Measurements from ENCODE around the gene TEAD3. TPM values are rescaled to one million over a fixed set of nuclear protein-coding genes. Genes with fewer than 3 reads are reported as not detected.

The TEAD3 gene
- total RNA-seq, 1 experiment from 2014 or later, result 10.7 TPM

DNA sequence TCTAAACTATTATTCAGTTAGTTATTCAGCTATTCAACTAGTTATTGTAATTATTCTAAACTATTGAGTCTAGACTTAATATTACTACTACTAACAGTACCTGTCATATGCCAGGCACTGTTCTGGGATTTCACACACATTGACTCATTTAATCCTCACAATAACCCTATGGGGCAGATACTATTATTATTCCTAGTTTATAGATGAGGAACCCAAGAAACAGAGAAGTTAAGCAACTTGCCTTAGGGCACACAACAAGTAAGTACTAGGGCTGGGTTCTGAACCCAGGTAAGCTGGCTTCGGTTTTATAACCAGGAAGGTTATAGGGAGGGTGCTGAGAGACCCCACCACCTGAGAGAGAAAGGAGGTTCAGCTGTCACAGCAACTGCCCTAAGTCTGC lies 7.8 kb downstream of the TEAD3 start:
- TF ChIP-seq SIN3A (IDR thresholded peaks at IDR 0.05; ENCODE audit: borderline replicate concordance, insufficient read depth, low read depth, low read length) (no peak), POLR2AphosphoS5 (IDR thresholded peaks at IDR 0.05; ENCODE audit: low read depth, low read length) (no peak), TCF7L2 (IDR thresholded peaks at IDR 0.05; ENCODE audit: low read depth, low read length) (no peak), REST (IDR thresholded peaks at IDR 0.05; ENCODE audit: insufficient read depth in 1 of 2, low read depth in 2 of 2, low read length in 1 of 2) (no peak)
- TF ChIP-seq, protein P1, sequence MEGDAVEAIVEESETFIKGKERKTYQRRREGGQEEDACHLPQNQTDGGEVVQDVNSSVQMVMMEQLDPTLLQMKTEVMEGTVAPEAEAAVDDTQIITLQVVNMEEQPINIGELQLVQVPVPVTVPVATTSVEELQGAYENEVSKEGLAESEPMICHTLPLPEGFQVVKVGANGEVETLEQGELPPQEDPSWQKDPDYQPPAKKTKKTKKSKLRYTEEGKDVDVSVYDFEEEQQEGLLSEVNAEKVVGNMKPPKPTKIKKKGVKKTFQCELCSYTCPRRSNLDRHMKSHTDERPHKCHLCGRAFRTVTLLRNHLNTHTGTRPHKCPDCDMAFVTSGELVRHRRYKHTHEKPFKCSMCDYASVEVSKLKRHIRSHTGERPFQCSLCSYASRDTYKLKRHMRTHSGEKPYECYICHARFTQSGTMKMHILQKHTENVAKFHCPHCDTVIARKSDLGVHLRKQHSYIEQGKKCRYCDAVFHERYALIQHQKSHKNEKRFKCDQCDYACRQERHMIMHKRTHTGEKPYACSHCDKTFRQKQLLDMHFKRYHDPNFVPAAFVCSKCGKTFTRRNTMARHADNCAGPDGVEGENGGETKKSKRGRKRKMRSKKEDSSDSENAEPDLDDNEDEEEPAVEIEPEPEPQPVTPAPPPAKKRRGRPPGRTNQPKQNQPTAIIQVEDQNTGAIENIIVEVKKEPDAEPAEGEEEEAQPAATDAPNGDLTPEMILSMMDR (IDR thresholded peaks at IDR 0.05), result no peak
- intact Hi-C loops (cut with micrococcal nuclease; ENCODE audit: unreplicated experiment), result no loop called here
- Histone ChIP-seq H3K9me3 (ENCODE audit: control insufficient read depth, insufficient read depth, low read depth, low read length) (no peaks in the 10 kb centered on the region), H3K36me3 (ENCODE audit: control insufficient read depth, insufficient read depth, low read length) (no peaks in the 10 kb centered on the region), H3K27ac (ENCODE audit: low read length) (no peak overlapping the region), H3K4me1 (ENCODE audit: control insufficient read depth, insufficient read depth, low read length) (peaks cover 36% of the 10 kb centered on the region), H3K4me3 (ENCODE audit: low read depth in 2 of 2, low read length in 2 of 2) (no peak overlapping the region), H3K27me3 (ENCODE audit: control insufficient read depth, insufficient read depth, low read length) (no peaks in the 10 kb centered on the region)
- ChIA-PET POLR2A (no interaction called here), CTCF (no interaction called here)
- no TSS peak for BruUV-seq (replicated peaks)
- in situ Hi-C loops (cut with HindIII; ENCODE audit: low pct_unique_long_range_greater_than_20kb, low sequenced_read_pairs), result no loop called here
- DNase-seq (ENCODE audit: low read depth, low spot score) (no peak), ATAC-seq (no peak)

DNA sequence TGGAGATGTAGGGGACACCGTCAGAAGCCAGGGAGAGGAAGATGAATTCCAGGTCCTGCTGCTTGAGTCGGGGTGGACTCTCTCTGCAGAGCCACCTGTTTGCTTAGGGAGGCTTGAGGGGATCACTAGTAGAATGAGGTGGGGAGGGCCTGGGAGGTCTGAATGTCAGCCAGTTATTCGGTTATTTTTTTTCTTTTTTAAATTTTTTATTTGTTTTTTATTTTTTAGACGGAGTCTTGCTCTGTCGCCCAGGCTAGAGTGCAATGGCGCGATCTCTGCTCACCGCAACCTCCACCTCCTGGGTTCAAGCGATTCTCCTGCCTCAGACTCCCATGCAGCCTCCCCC lies 8.4 kb downstream of the TEAD3 start:
- Histone ChIP-seq H3K9me3 (ENCODE audit: control insufficient read depth, insufficient read depth, low read depth, low read length) (no peaks in the 10 kb centered on the region), H3K27ac (ENCODE audit: low read length) (0 out of 2 replicates have a peak overlapping the region, but pooled peaks have one; percentile 48), H3K4me1 (ENCODE audit: control insufficient read depth, insufficient read depth, low read length) (peaks cover 36% of the 10 kb centered on the region), H3K36me3 (ENCODE audit: control insufficient read depth, insufficient read depth, low read length) (no peaks in the 10 kb centered on the region), H3K27me3 (ENCODE audit: control insufficient read depth, insufficient read depth, low read length) (no peaks in the 10 kb centered on the region), H3K4me3 (ENCODE audit: low read depth in 2 of 2, low read length in 2 of 2) (no peak overlapping the region)
- in situ Hi-C loops (cut with HindIII; ENCODE audit: low pct_unique_long_range_greater_than_20kb, low sequenced_read_pairs) (no loop called here), intact Hi-C loops (cut with micrococcal nuclease; ENCODE audit: unreplicated experiment) (no loop called here)
- no peak for ATAC-seq
- ChIA-PET POLR2A (no interaction called here), CTCF (no interaction called here)
- no peak for DNase-seq (ENCODE audit: low read depth, low spot score)
- no peak for TF ChIP-seq TCF7L2 (IDR thresholded peaks at IDR 0.05; ENCODE audit: low read depth, low read length)
- TF ChIP-seq, protein P1 (IDR thresholded peaks at IDR 0.05), result no peak
- no peak for TF ChIP-seq REST (IDR thresholded peaks at IDR 0.05; ENCODE audit: insufficient read depth in 1 of 2, low read depth in 2 of 2, low read length in 1 of 2)
- no peak for TF ChIP-seq SIN3A (IDR thresholded peaks at IDR 0.05; ENCODE audit: borderline replicate concordance, insufficient read depth, low read depth, low read length)
- no peak for TF ChIP-seq POLR2AphosphoS5 (IDR thresholded peaks at IDR 0.05; ENCODE audit: low read depth, low read length)
- no TSS peak for BruUV-seq (replicated peaks)
